H1 (cell line): ENCODE measurements around the gene SPOP.

Experiments used
- CEBPB ChIP-seq: IDR thresholded peaks from 2 replicates; pipeline ENCODE4 v1.6.1; 2012; ENCODE audit warnings: low read depth, low read length
- CHD2 ChIP-seq: IDR thresholded peaks from 2 replicates; pipeline ENCODE4 v1.6.1; 2012; ENCODE audit warnings: low read length, improper control_type of control experiment
- CHD7 ChIP-seq: fragments of 300-600 bp; sonication (generic); IDR thresholded peaks from 2 replicates; pipeline ENCODE4 v1.7.1; 2012; ENCODE audit warnings: low read length, moderate library complexity, mild to moderate bottlenecking, inconsistent platforms; ENCODE audit not compliant: insufficient replicate concordance
- CTCF ChIP-seq, 3 experiments: IDR thresholded peaks; 1 replicate in 2 of 3; 2 replicates in 1 of 3; pipeline versions ENCODE4 v1.5.1 to v1.6.1; 2011; ENCODE audit warnings: low read length in 3 of 3, mild to moderate bottlenecking in 3 of 3, inconsistent platforms in 2 of 3, low read depth in 1 of 3, moderate library complexity in 1 of 3; ENCODE audit not compliant: insufficient read depth in 1 of 3; ENCODE audit errors: control extremely low read depth in 1 of 3
- GABPA ChIP-seq: IDR thresholded peaks from 2 replicates; pipeline ENCODE4 v1.6.1; 2011; ENCODE audit warnings: mild to moderate bottlenecking, low read length, moderate library complexity, borderline replicate concordance; ENCODE audit not compliant: insufficient read depth
- PHF8 ChIP-seq: fragments of 200-600 bp; sonication (generic); conservative IDR thresholded peaks from 2 replicates; pipeline ENCODE4 v1.7.1; 2012; ENCODE audit warnings: low read depth, mild to moderate bottlenecking, inconsistent platforms, low read length, moderate library complexity
- POLR2A ChIP-seq, 2 experiments: IDR thresholded peaks; 1 replicate in 1 of 2; 2 replicates in 1 of 2; pipeline ENCODE4 v1.6.1; 2011; ENCODE audit warnings: low read depth in 2 of 2, low read length in 2 of 2, mild to moderate bottlenecking in 2 of 2; ENCODE audit errors: control extremely low read depth in 1 of 2
- TAF1 ChIP-seq: IDR thresholded peaks from 2 replicates; pipeline ENCODE4 v1.6.1; 2011; ENCODE audit warnings: mild to moderate bottlenecking, low read depth, low read length

GRCh38 chr17:49725452-49726130 lies 47.7 kb upstream of the SPOP start:
- no peak for TF ChIP-seq CHD2
- TF ChIP-seq PHF8 = no peak
- no peak for TF ChIP-seq CEBPB
- TF ChIP-seq CTCF (IDR thresholded peaks at IDR 0.05; ENCODE audit: control extremely low read depth in 1 of 3, insufficient read depth in 1 of 3, low read depth in 1 of 3, low read length in 3 of 3) = no peak
- TF ChIP-seq GABPA = no peak
- TF ChIP-seq TAF1 = no peak
- TF ChIP-seq POLR2A (IDR thresholded peaks at IDR 0.05; ENCODE audit: control extremely low read depth in 1 of 2, low read depth in 2 of 2, low read length in 2 of 2) = no peak
- no peak for TF ChIP-seq CHD7
